SK-N-SH (cell line): ENCODE measurements around the gene ICE1. TPM values are rescaled to one million over a fixed set of nuclear protein-coding genes. Genes with fewer than 3 reads are reported as not detected.
"Not testable (repeated sequence)": the region's sequence is repeated elsewhere in the genome, so short reads cannot be mapped to it uniquely, and the experiment has no call there.

Source experiments
- CTCF ChIA-PET: fragments of 300-600, 350-600 bp; formaldehyde crosslinking; extraction: SDS; loops from one replicate; lab custom pipeline; 2021; lab: Yijun Ruan, JAX
- POLR2A ChIA-PET: fragments of 350-600 bp; sonication (Branson Sonifier 250); formaldehyde crosslinking; extraction: SDS; loops from one replicate; lab custom pipeline; 2020; ENCODE audit warnings: antibody characterized with exemption, inconsistent platforms; lab: Yijun Ruan, JAX
- DNase-seq: peaks from one replicate; pipeline ENCODE4 v3.0.0; 2012
- H2AFZ ChIP-seq: fragments of 200-600 bp; sonication (generic); 2 replicates; pipeline ENCODE4 v1.8.1; 2016; ENCODE audit warnings: antibody characterized with exemption, mild to moderate bottlenecking, low read depth
- H3F3A ChIP-seq: fragments of 200-600 bp; sonication (generic); replicated peaks from 2 replicates; pipeline ENCODE3; 2016; ENCODE audit warnings: antibody characterized with exemption, mild to moderate bottlenecking; ENCODE audit not compliant: insufficient read depth
- H3K27ac ChIP-seq, 2 experiments: fragments of 200-500 bp in 1 of 2; fragments of 200-600 bp in 1 of 2; sonication (Bioruptor generic) in 1 of 2; sonication (generic), shearing (Covaris generic) in 1 of 2; 2 replicates each; pipeline versions ENCODE4 v1.5.1 to v1.6.1; 2014 to 2016; ENCODE audit warnings: low read depth in 2 of 2, inconsistent platforms in 1 of 2, low read length in 1 of 2, mild to moderate bottlenecking in 1 of 2, mixed read lengths in 1 of 2
- H3K27me3 ChIP-seq: fragments of 200-600 bp; sonication (generic), shearing (Covaris generic); 2 replicates; pipeline ENCODE4 v1.6.1; 2016; ENCODE audit warnings: mixed run types; ENCODE audit not compliant: insufficient read depth
- H3K36me3 ChIP-seq, 2 experiments: fragments of 200-500 bp in 1 of 2; fragments of 200-600 bp in 1 of 2; sonication (Bioruptor generic) in 1 of 2; sonication (generic) in 1 of 2; replicated peaks in 1 of 2; 2 replicates each; pipeline versions ENCODE3 to v1.5.1; 2014 to 2016; ENCODE audit warnings: low read length in 1 of 2, mild to moderate bottlenecking in 1 of 2; ENCODE audit not compliant: insufficient read depth in 2 of 2, control insufficient read depth in 1 of 2
- H3K4me1 ChIP-seq, 2 experiments: fragments of 200-500 bp in 1 of 2; fragments of 200-600 bp in 1 of 2; sonication (Bioruptor generic) in 1 of 2; sonication (generic), shearing (Covaris generic) in 1 of 2; 2 replicates each; pipeline versions ENCODE4 v1.5.1 to v1.6.1; 2014 to 2016; ENCODE audit warnings: low read depth in 1 of 2, low read length in 1 of 2, mixed run types in 1 of 2; ENCODE audit not compliant: insufficient read depth in 2 of 2, control insufficient read depth in 1 of 2
- H3K4me2 ChIP-seq: fragments of 200-600 bp; sonication (generic), shearing (Covaris generic); 2 replicates; pipeline ENCODE4 v1.6.1; 2017; ENCODE audit warnings: mixed run types
- H3K4me3 ChIP-seq, 2 experiments: fragments of 200-500 bp in 1 of 2; fragments of 200-600 bp in 1 of 2; sonication (Bioruptor generic) in 1 of 2; sonication (generic), shearing (Covaris generic) in 1 of 2; 2 replicates each; pipeline versions ENCODE4 v1.5.1 to v1.8.1; 2014 to 2016; ENCODE audit warnings: low read depth in 2 of 2, inconsistent platforms in 1 of 2, low read length in 1 of 2, mild to moderate bottlenecking in 1 of 2, mixed read lengths in 1 of 2, moderate library complexity in 1 of 2
- H3K79me2 ChIP-seq: fragments of 200-600 bp; sonication (generic); 2 replicates; pipeline ENCODE4 v1.8.1; 2017; ENCODE audit warnings: mild to moderate bottlenecking; ENCODE audit not compliant: insufficient read depth
- H3K9ac ChIP-seq: fragments of 200-600 bp; sonication (generic); 2 replicates; pipeline ENCODE4 v1.6.1; 2017; ENCODE audit warnings: mixed run types
- H3K9me2 ChIP-seq: fragments of 200-600 bp; sonication (generic); 2 replicates; pipeline ENCODE4 v1.6.1; 2017; ENCODE audit warnings: mixed run types
- H3K9me3 ChIP-seq: fragments of 200-600 bp; sonication (generic); 2 replicates; pipeline ENCODE4 v1.6.1; 2017; ENCODE audit warnings: mixed run types, mild to moderate bottlenecking, moderate library complexity
- H4K20me1 ChIP-seq: fragments of 200-600 bp; sonication (generic); 2 replicates; pipeline ENCODE4 v1.6.1; 2017; ENCODE audit warnings: mild to moderate bottlenecking, mixed run types; ENCODE audit not compliant: insufficient read depth
- CHD2 ChIP-seq: fragments of 150-350 bp; IDR thresholded peaks from 2 replicates; pipeline ENCODE4 v1.6.1; 2018; ENCODE audit warnings: low read length; ENCODE audit not compliant: partially characterized antibody
- ELF1 ChIP-seq: IDR thresholded peaks from 2 replicates; pipeline ENCODE4 v1.4.0; 2012
- EZH2phosphoT487 ChIP-seq: fragments of 200-600 bp; sonication (generic); IDR thresholded peaks from 2 replicates; pipeline ENCODE4 v1.6.1; 2017; ENCODE audit warnings: low read depth, mixed run types, mild to moderate bottlenecking, antibody characterized with exemption, moderate library complexity, borderline replicate concordance
- GATA2 ChIP-seq: sonication (generic); formaldehyde crosslinking; IDR thresholded peaks from 2 replicates; pipeline ENCODE4 v1.5.0; 2020; ENCODE audit warnings: mild to moderate bottlenecking, missing genetic modification reagents
- JUND ChIP-seq: IDR thresholded peaks from 2 replicates; pipeline ENCODE4 v1.4.0; 2012
- MXI1 ChIP-seq: IDR thresholded peaks from 2 replicates; pipeline ENCODE4 v1.6.1; 2012; ENCODE audit warnings: mild to moderate bottlenecking, low read depth, low read length, improper control_type of control experiment
- NRF1 ChIP-seq: IDR thresholded peaks from 2 replicates; pipeline ENCODE4 v1.6.1; 2012; ENCODE audit warnings: low read depth, mild to moderate bottlenecking, low read length
- POLR2AphosphoS5 ChIP-seq: IDR thresholded peaks from 2 replicates; pipeline ENCODE4 v1.6.1; 2012; ENCODE audit warnings: low read depth, low read length
- RCOR1 ChIP-seq: fragments of 150-350 bp; IDR thresholded peaks from 2 replicates; pipeline ENCODE4 v1.6.1; 2017; ENCODE audit warnings: antibody characterized with exemption, low read length
- SIN3A ChIP-seq: IDR thresholded peaks from 2 replicates; pipeline ENCODE4 v1.6.1; 2012; ENCODE audit warnings: low read depth, mild to moderate bottlenecking, low read length, moderate library complexity, borderline replicate concordance
- SMC3 ChIP-seq: IDR thresholded peaks from 2 replicates; pipeline ENCODE4 v1.6.1; 2012; ENCODE audit warnings: low read depth, low read length, improper control_type of control experiment
- TCF12 ChIP-seq: IDR thresholded peaks from 2 replicates; pipeline ENCODE4 v1.4.0; 2012
- TEAD4 ChIP-seq: IDR thresholded peaks from 2 replicates; pipeline ENCODE4 v1.4.0; 2012; ENCODE audit warnings: mild to moderate bottlenecking, borderline replicate concordance; ENCODE audit not compliant: insufficient read depth
- YY1 ChIP-seq: IDR thresholded peaks from 2 replicates; pipeline ENCODE4 v1.4.0; 2012; ENCODE audit warnings: low read depth, mild to moderate bottlenecking
- WGBS: methylation state at CpG from one replicate; pipeline ENCODE4 v1.1.6; 2017; ENCODE audit warnings: low lambda C conversion rate; 5-methylcytosine and 5-hydroxymethylcytosine counted together
- polyA plus RNA-seq, 3 experiments: library from polyadenylated mRNA; depleted of rRNA; stranded (reverse); fragments of >200 nt; gene quantifications; 2 replicates each; pipeline ENCODE4 v1.2.3, GENCODE V29; 2012
- TF ChIP-seq, protein P1 (sequence below): fragments of 150-350 bp; IDR thresholded peaks from 2 replicates; pipeline ENCODE4 v1.6.1; 2016; ENCODE audit warnings: mild to moderate bottlenecking, low read depth, low read length
- TF ChIP-seq, protein P2 (sequence below): IDR thresholded peaks from 2 replicates; pipeline ENCODE4 v1.4.0; 2012; ENCODE audit warnings: low read depth, borderline replicate concordance

Gene ICE1
- polyA plus RNA-seq, 1 of the 3 experiments (the other 2 are of a cell fraction): 9.4 TPM

DNA sequence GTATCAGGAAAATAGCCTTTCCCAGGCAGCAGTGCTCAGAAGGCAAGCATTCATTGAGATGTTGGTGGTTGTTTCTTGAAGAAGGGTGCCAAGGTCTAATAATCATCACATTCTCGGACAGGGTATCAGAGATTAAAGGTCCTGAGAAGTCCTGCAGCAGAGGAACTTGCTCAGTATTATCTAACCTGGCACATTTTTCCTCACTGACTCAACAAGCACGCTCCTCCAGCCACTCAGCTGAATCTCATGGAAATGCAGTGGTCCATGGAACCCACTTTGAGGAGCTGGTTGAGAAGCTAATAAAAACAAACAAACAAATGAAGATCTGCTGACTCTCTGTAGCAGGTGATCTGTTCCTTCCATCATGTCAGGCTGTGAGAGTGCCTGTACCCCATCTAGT, 35.3 kb upstream of the ICE1 start:
- ChIA-PET POLR2A (no interaction called here), CTCF (interaction anchor here (1.1 to 2.0 kb wide), 3 partner anchors 8 to 466 kb away, joined by 3 to 7 read pairs (median 5); no protein-coding TSS in a partner anchor)
- no peak for DNase-seq

DNA sequence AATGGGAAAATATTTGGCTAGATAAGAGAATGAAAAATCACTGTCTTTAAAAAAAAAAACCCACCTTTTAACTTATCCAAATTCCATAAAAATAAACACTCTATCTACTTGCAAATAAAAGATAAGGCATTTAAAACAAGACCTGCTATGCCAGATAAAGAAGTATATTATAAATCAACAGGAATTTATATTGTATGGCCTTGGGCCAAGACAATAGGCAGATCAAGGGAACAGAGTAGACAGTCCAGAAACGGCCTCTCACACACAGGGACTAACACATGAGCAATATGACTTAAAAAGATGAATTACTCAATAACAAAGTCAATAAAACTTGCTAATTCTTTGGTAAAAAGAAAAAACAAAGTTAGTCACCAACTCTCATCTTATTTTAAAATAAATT, 34.7 kb upstream of the ICE1 start:
- Histone ChIP-seq H3K27ac (no peak overlapping the region), H3F3A (no peaks in the 10 kb centered on the region), H3K27me3 (no peaks in the 10 kb centered on the region), H4K20me1 (no peaks in the 10 kb centered on the region), H3K4me2 (no peak overlapping the region), H3K9me2 (no peaks in the 10 kb centered on the region), H2AFZ (no peak overlapping the region), H3K4me1 (peaks cover 0 to 7% of the 10 kb centered on the region in 2 experiments; a peak in 1 of 4 replicates), H3K4me3 (no peak overlapping the region), H3K9me3 (no peaks in the 10 kb centered on the region), H3K9ac (no peak overlapping the region), H3K79me2 (no peaks in the 10 kb centered on the region), H3K36me3 (no peaks in the 10 kb centered on the region)
- ChIA-PET POLR2A (no interaction called here), CTCF (interaction anchor here (1.2 kb wide), 1 partner anchor 467 kb away, joined by 3 read pairs; no protein-coding TSS in a partner anchor)
- WGBS: 37% methylated on average over 1 of the region's 1 CpG
- no peak for TF ChIP-seq RCOR1
- DNase-seq: no peak

More for the DNA sequence above, 35.3 kb upstream of the ICE1 start:
- Histone ChIP-seq H2AFZ (no peak overlapping the region), H3K27ac (no peak overlapping the region), H3K9ac (no peak overlapping the region), H3K4me3 (no peak overlapping the region), H4K20me1 (no peaks in the 10 kb centered on the region), H3K9me2 (no peaks in the 10 kb centered on the region), H3K4me2 (no peak overlapping the region), H3K79me2 (no peaks in the 10 kb centered on the region), H3K36me3 (no peaks in the 10 kb centered on the region), H3K9me3 (no peaks in the 10 kb centered on the region), H3K4me1 (peaks cover 0 to 7% of the 10 kb centered on the region in 2 experiments; a peak in 1 of 4 replicates), H3K27me3 (no peaks in the 10 kb centered on the region), H3F3A (no peaks in the 10 kb centered on the region)
- 70% methylated on average over 2 of the region's 2 CpGs for WGBS
- TF ChIP-seq YY1 (no peak), EZH2phosphoT487 (no peak), RCOR1 (no peak), CHD2 (no peak), SIN3A (no peak), ELF1 (no peak), JUND (no peak), POLR2AphosphoS5 (no peak), MXI1 (no peak), GATA2 (CRISPR knock-in tag) (no peak), NRF1 (no peak), SMC3 (no peak), TEAD4 (no peak), TCF12 (no peak)
- TF ChIP-seq, protein P1, sequence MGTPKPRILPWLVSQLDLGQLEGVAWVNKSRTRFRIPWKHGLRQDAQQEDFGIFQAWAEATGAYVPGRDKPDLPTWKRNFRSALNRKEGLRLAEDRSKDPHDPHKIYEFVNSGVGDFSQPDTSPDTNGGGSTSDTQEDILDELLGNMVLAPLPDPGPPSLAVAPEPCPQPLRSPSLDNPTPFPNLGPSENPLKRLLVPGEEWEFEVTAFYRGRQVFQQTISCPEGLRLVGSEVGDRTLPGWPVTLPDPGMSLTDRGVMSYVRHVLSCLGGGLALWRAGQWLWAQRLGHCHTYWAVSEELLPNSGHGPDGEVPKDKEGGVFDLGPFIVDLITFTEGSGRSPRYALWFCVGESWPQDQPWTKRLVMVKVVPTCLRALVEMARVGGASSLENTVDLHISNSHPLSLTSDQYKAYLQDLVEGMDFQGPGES: no peak
- TF ChIP-seq, protein P2, sequence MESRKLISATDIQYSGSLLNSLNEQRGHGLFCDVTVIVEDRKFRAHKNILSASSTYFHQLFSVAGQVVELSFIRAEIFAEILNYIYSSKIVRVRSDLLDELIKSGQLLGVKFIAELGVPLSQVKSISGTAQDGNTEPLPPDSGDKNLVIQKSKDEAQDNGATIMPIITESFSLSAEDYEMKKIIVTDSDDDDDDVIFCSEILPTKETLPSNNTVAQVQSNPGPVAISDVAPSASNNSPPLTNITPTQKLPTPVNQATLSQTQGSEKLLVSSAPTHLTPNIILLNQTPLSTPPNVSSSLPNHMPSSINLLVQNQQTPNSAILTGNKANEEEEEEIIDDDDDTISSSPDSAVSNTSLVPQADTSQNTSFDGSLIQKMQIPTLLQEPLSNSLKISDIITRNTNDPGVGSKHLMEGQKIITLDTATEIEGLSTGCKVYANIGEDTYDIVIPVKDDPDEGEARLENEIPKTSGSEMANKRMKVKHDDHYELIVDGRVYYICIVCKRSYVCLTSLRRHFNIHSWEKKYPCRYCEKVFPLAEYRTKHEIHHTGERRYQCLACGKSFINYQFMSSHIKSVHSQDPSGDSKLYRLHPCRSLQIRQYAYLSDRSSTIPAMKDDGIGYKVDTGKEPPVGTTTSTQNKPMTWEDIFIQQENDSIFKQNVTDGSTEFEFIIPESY: no peak

DNA sequence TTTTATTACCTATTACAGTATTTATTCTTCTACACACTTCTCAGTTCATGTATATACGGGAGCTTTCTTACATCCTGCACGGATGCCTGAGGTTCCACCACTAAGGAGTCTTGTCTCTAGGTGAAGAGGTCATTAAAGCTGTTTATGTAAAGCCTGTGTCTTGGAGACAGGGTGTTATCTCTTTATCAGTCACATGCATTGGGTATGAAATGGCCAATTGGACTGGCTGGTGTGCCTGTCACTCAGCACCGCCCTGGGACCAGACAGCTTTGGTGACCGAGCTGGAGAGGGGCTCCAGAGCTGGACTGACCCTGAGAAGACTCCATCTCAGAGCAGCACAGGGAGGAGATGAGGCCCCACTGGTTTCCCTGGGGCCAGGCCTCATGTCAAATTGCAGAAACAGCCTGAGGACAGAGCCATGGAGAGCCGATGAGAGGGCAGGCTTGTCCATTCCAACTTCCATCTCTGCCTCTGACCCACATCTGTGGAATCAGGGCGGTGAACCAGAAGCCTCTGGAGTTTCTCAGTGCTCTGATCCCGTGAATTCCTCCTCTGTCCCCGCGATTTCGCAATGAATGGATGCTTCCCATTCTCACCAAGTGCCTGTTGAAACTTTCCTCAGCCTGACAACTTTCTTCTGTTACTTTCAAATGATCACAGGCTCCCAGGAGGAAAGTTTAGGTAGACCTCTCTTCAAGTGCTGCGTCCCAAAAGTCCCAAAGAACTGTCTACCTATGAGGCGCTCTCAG, 32.2 kb upstream of the ICE1 start:
- H3K27ac ChIP-seq, H3K9ac ChIP-seq, H3K9me2 ChIP-seq, H3K27me3 ChIP-seq, H3K4me2 ChIP-seq, DNase-seq, POLR2A ChIA-PET, H3K79me2 ChIP-seq, H3K9me3 ChIP-seq, H2AFZ ChIP-seq, H3K4me1 ChIP-seq, H3K36me3 ChIP-seq, H4K20me1 ChIP-seq, H3F3A ChIP-seq, H3K4me3 ChIP-seq: not testable (repeated sequence)
- CTCF ChIA-PET: interaction anchor here (1.6 kb wide), 1 partner anchor 510 kb away, joined by 4 read pairs; no protein-coding TSS in a partner anchor
- WGBS: 73% methylated on average over 8 of the region's 12 CpGs
